NCI-H69 (cell line): ENCODE measurements around the gene RASA3.
A peak's percentile ranks its signal among the peaks of the same experiment; 100 is the strongest.

Source experiments
- DNase-seq: peaks from one replicate; lab custom pipeline; 2025; lab: John Stamatoyannopoulos, UW

RASA3 gene

GRCh38 chr13:113936166-113936965 is 196.1 kb downstream of the RASA3 start:
- DNase-seq = no peak

GRCh38 chr13:113935001-113935844 is 197.2 kb downstream of the RASA3 start:
- DNase-seq = peak; percentile 49

- no peak for DNase-seq
Observed at GRCh38 chr13:113934576-113934975, 197.8 kb downstream of the RASA3 start.

- DNase-seq = no peak
Observed at GRCh38 chr13:113933901-113934300, 198.5 kb downstream of the RASA3 start.

- no peak for DNase-seq
Observed at GRCh38 chr13:113931841-113932459, 200.5 kb downstream of the RASA3 start.

- DNase-seq = no peak
Observed at GRCh38 chr13:113930671-113931637, 201.5 kb downstream of the RASA3 start.

- DNase-seq = no peak
Observed at GRCh38 chr13:113929628-113930615, 202.5 kb downstream of the RASA3 start.

- DNase-seq = no peak
Observed at GRCh38 chr13:113928685-113929627, 203.5 kb downstream of the RASA3 start.
